Smooth muscle cell of the coronary artery (primary cell): Measurements from ENCODE around the gene TRIM4. TPM values are rescaled to one million over a fixed set of nuclear protein-coding genes. Genes with fewer than 3 reads are reported as not detected.

Source experiments
- total RNA-seq: library from RNA; depleted of rRNA; stranded (reverse); fragments of >200 nt; gene quantifications from 2 replicates; pipeline ENCODE4 v1.2.3, GENCODE V29; 2014; ENCODE audit warnings: low replicate concordance

The TRIM4 gene
- 21.2 and 32.1 TPM in 2 replicates for total RNA-seq

GRCh38 chr7:99918959-99919813, at the start of gene TRIM4:
TRIM4 (minus strand) TSS chr7:99919530; CDS start chr7:99919401, 129 bp downstream.

DNA sequence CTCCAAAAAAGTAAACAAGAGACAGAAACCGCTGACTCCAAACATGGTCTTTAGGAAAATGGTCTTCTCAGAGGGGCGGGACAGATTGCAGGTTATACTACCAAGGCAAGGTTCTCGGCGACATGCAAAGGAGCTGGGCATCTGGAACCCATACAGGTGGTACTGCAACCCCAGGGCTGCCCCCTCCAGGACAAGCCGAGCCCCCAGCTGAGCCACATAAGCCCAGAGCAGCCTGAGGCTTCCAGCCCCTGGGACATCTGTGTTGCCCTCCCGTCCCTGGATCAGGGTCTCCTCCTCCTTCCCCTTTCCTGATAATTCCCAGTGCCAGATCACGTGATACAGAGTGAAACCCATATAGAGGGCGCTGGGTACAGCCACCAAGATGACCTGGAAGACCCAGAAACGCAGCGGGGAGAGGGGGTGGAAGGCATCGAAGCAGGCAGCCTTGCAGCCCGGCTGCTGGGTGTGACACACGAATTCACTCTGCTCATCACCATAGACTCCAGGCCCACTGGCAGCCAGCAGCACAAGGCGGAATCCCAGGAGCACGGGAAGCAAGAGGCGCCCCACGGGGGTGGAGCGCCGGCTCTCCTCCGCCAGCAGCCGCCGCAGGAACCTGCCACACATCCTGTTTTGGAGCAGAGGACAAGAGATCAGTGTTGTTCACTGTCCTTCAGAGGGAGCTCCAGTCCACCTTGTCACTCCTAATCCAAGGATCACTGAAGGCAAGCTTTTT, 9.8 kb upstream of the TRIM4 start, which contains the start of gene GJC3:
Gene GJC3, minus strand, starts transcription at position 627 of the 736 bp plus-strand sequence. Its CDS starts 0 bp downstream, at position 627.

DNA sequence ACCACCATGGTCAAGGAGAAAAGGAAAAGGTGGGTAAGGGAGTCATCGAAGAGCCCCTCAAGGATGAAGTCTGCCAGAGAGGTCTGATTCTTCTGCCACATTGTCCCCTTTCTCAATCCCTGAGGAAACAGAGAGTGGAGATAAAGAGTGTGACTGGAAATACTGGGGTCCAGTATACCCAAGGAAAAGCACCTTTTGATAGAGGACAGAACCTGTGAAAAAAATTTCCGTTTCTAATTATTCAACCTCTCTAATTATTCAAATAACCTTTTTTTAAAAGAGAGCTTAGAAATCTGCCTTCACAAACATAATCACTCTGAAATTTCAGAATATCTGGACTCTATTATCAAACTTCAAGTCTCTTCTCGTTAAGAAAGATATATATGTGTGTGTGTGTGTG, 42.4 kb downstream of the TRIM4 start, which contains the start of gene OR2AE1:
Gene OR2AE1, minus strand, starts transcription at position 101 of the 400 bp plus-strand sequence. Its CDS starts 0 bp downstream, at position 101.

Other genes with a start within 250 kb of the TRIM4 start
- gene CYP3A5, start 239.5 kb downstream of the TRIM4 start, total RNA-seq, result not detected in 2 replicates
- 0.23 TPM in 1 of 2 replicates, not detected in the other for gene CYP3A7, start 184.3 kb downstream of the TRIM4 start, total RNA-seq
- gene CYP3A4, start 135.3 kb downstream of the TRIM4 start, total RNA-seq, result not detected in 2 replicates
- gene CYP3A43, start 91.5 kb downstream of the TRIM4 start, total RNA-seq, result not detected in 2 replicates
- 0.12 TPM in 1 of 2 replicates, not detected in the other for gene OR2AE1, start 42.5 kb downstream of the TRIM4 start, total RNA-seq
- gene GJC3, start 10.1 kb upstream of the TRIM4 start, total RNA-seq, result not detected in 2 replicates
- 0.30 TPM in 1 of 2 replicates, not detected in the other for gene AZGP1, start 56.5 kb upstream of the TRIM4 start, total RNA-seq
- gene ZKSCAN1, start 96.1 kb upstream of the TRIM4 start, total RNA-seq, result 33.1 and 37.3 TPM in 2 replicates
- 8.2 and 9.8 TPM in 2 replicates for gene ZSCAN21, start 130.2 kb upstream of the TRIM4 start, total RNA-seq
- gene ZNF3, start 162.2 kb upstream of the TRIM4 start, total RNA-seq, result 11.8 and 19.1 TPM in 2 replicates
- 77.9 and 108 TPM in 2 replicates for gene COPS6, start 169.4 kb upstream of the TRIM4 start, total RNA-seq
- gene MCM7, start 181.9 kb upstream of the TRIM4 start, total RNA-seq, result 23.5 and 39.1 TPM in 2 replicates
- 15.3 and 19.6 TPM in 2 replicates for gene AP4M1, start 182.1 kb upstream of the TRIM4 start, total RNA-seq
- gene TAF6, start 199.8 kb upstream of the TRIM4 start, total RNA-seq, result 13.3 and 25.1 TPM in 2 replicates
- gene CNPY4, start 200.1 kb upstream of the TRIM4 start, total RNA-seq, result 34.4 and 67.6 TPM in 2 replicates
- gene MBLAC1, start 207.4 kb upstream of the TRIM4 start, total RNA-seq, result 1.4 and 2.2 TPM in 2 replicates
- 119 and 142 TPM in 2 replicates for gene LAMTOR4, start 229.4 kb upstream of the TRIM4 start, total RNA-seq
- 3.0 and 4.4 TPM in 2 replicates for gene TRAPPC14, start 239.2 kb upstream of the TRIM4 start, total RNA-seq
- 1.5 and 2.3 TPM in 2 replicates for gene GAL3ST4, start 249.1 kb upstream of the TRIM4 start, total RNA-seq